CD14-positive monocyte (primary cell): ENCODE measurements around the gene LRCH1. TPM values are rescaled to one million over a fixed set of nuclear protein-coding genes. Genes with fewer than 3 reads are reported as not detected.

ENCODE experiments used
- DNase-seq, 3 donors: peaks; one replicate each; pipeline ENCODE4 v3.0.0-alpha.2; 2011 to 2022
- H2AFZ ChIP-seq: 2 replicates; pipeline ENCODE4 v1.6.0; 2012; ENCODE audit warnings: mild to moderate bottlenecking, low read depth, low read length, inconsistent platforms; ENCODE audit not compliant: insufficient read depth, poor library complexity, severe bottlenecking
- H3K27ac ChIP-seq, 2 donors: 1 replicate in 1 of 2; 2 replicates in 1 of 2; pipeline ENCODE4 v1.5.1; 2012 to 2013; ENCODE audit warnings: low read length in 2 of 2, control low read depth in 1 of 2, inconsistent platforms in 1 of 2, low read depth in 1 of 2, mild to moderate bottlenecking in 1 of 2
- H3K27me3 ChIP-seq, 2 donors: one replicate each; pipeline versions ENCODE4 v1.6.0 to v1.6.1; 2011 to 2013; ENCODE audit warnings: low read length in 2 of 2; ENCODE audit not compliant: control insufficient read depth in 2 of 2, insufficient read depth in 2 of 2
- H3K36me3 ChIP-seq, 2 donors: replicated peaks in 1 of 2; 1 replicate in 1 of 2; 2 replicates in 1 of 2; pipeline versions ENCODE4 v1.5.1 to v1.6.1; 2012 to 2013; ENCODE audit warnings: low read length in 2 of 2, control low read depth in 1 of 2, inconsistent platforms in 1 of 2, mild to moderate bottlenecking in 1 of 2; ENCODE audit not compliant: insufficient read depth in 2 of 2, control insufficient read depth in 1 of 2
- H3K4me1 ChIP-seq, 2 donors: 1 replicate in 1 of 2; 2 replicates in 1 of 2; pipeline versions ENCODE4 v1.5.1 to v1.6.1; 2012 to 2013; ENCODE audit warnings: low read length in 2 of 2, control low read depth in 1 of 2, inconsistent platforms in 1 of 2, mild to moderate bottlenecking in 1 of 2, moderate library complexity in 1 of 2; ENCODE audit not compliant: insufficient read depth in 2 of 2, control insufficient read depth in 1 of 2
- H3K4me2 ChIP-seq: replicated peaks from 2 replicates; pipeline ENCODE3; 2012; ENCODE audit warnings: low read length, moderate library complexity, mild to moderate bottlenecking; ENCODE audit not compliant: poor library complexity, severe bottlenecking; ENCODE audit errors: extremely low read depth
- H3K4me3 ChIP-seq, 3 experiments: fragments of 200-600 bp in 1 of 3; sonication (generic) in 1 of 3; replicated peaks in 1 of 3; 1 replicate in 2 of 3; 2 replicates in 1 of 3; pipeline ENCODE4 v1.5.1; 2011 to 2013; ENCODE audit warnings: low read length in 3 of 3, mild to moderate bottlenecking in 3 of 3, control low read depth in 2 of 3, low read depth in 2 of 3, inconsistent platforms in 1 of 3, moderate library complexity in 1 of 3
- H3K79me2 ChIP-seq: 2 replicates; pipeline ENCODE4 v1.6.0; 2012; ENCODE audit warnings: mild to moderate bottlenecking, control low read depth, inconsistent platforms, low read length, moderate library complexity; ENCODE audit not compliant: insufficient read depth
- H3K9ac ChIP-seq: 2 replicates; pipeline ENCODE4 v1.6.0; 2017; ENCODE audit warnings: low read length, mild to moderate bottlenecking; ENCODE audit not compliant: insufficient read depth, poor library complexity, severe bottlenecking
- H3K9me3 ChIP-seq, 2 donors: replicated peaks in 1 of 2; 1 replicate in 1 of 2; 2 replicates in 1 of 2; pipeline versions ENCODE4 v1.5.1 to v1.6.1; 2012 to 2013; ENCODE audit warnings: low read length in 2 of 2, control low read depth in 1 of 2; ENCODE audit not compliant: control insufficient read depth in 1 of 2, insufficient read depth in 1 of 2
- H4K20me1 ChIP-seq: 2 replicates; pipeline ENCODE4 v1.6.0; 2012; ENCODE audit warnings: mild to moderate bottlenecking, low read length, control low read depth, moderate library complexity; ENCODE audit not compliant: insufficient read depth
- H3K27ac Mint-ChIP-seq, 7 donors: one replicate each; pipeline ENCODE4 v1.8.0; 2020; ENCODE audit warnings: mild to moderate bottlenecking in 7 of 7, mixed read lengths in 7 of 7, moderate library complexity in 6 of 7, inconsistent platforms in 2 of 7
- H3K27me3 Mint-ChIP-seq, 3 donors: one replicate each; pipeline ENCODE4 v1.8.0; 2021 to 2022; ENCODE audit warnings: low read depth in 3 of 3, mild to moderate bottlenecking in 3 of 3, mixed read lengths in 3 of 3, moderate library complexity in 3 of 3, inconsistent platforms in 1 of 3
- H3K36me3 Mint-ChIP-seq, 2 donors: one replicate each; pipeline ENCODE4 v1.8.0; 2020; ENCODE audit warnings: mixed read lengths in 2 of 2, inconsistent platforms in 1 of 2, mild to moderate bottlenecking in 1 of 2
- H3K4me1 Mint-ChIP-seq: one replicate; pipeline ENCODE4 v1.8.0; 2020; ENCODE audit warnings: mild to moderate bottlenecking, mixed read lengths
- H3K4me3 Mint-ChIP-seq, 2 donors: one replicate each; pipeline ENCODE4 v1.8.0; 2020; ENCODE audit warnings: mild to moderate bottlenecking in 2 of 2, mixed read lengths in 2 of 2, moderate library complexity in 1 of 2
- H3K9me3 Mint-ChIP-seq, 7 donors: one replicate each; pipeline ENCODE4 v1.8.0; 2020 to 2022; ENCODE audit warnings: mixed read lengths in 7 of 7, mild to moderate bottlenecking in 6 of 7, moderate library complexity in 6 of 7, inconsistent platforms in 2 of 7
- CTCF ChIP-seq: fragments of 200-600 bp; IDR thresholded peaks from one replicate; pipeline ENCODE4 v1.8.0; 2022; ENCODE audit warnings: antibody characterized with exemption, mild to moderate bottlenecking
- WGBS: methylation state at CpG from one replicate; pipeline ENCODE4 v1.1.5; 2013; ENCODE audit warnings: missing lambda C conversion rate; ENCODE audit not compliant: insufficient coverage; 5-methylcytosine and 5-hydroxymethylcytosine counted together
- intact Hi-C, 2 donors: fragments of 100-400 bp; cut with micrococcal nuclease; formaldehyde crosslinking; loops; one replicate each; pipeline versions ENCODE4 v1.15.0 to v1.15.1; 2023
- polyA plus RNA-seq, 3 donors: library from polyadenylated mRNA; depleted of rRNA in 1 of 3; unstranded in 2 of 3; stranded (reverse) in 1 of 3; fragments of 300-500 nt in 2 of 3; fragments of >200 nt in 1 of 3; fragmentation: Illumina TruSeq in 2 of 3; gene quantifications; 1 replicate in 2 of 3; 2 replicates in 1 of 3; pipeline ENCODE4 v1.2.3, GENCODE V29; 2012 to 2021

LRCH1 gene
- polyA plus RNA-seq, 3 donors: 0.88 to 7.1 (median 2.1) TPM

GRCh38 chr13:46612267-46612666, 59.3 kb downstream of the LRCH1 start:
- no peak overlapping the region for H3K4me2 ChIP-seq
- Mint-ChIP-seq H3K9me3 (no peaks in the 10 kb centered on the region), H3K4me3 (no peak overlapping the region), H3K4me1 (peaks cover 41% of the 10 kb centered on the region), H3K27me3 (no peaks in the 10 kb centered on the region), H3K36me3 (no peaks in the 10 kb centered on the region), H3K27ac (peak overlapping the region in 2 of 7 donors; percentile 1 to 25)
- no peak overlapping the region for H3K4me3 ChIP-seq
- no peak for DNase-seq
- no peak overlapping the region for H3K27ac ChIP-seq
- H3K79me2 ChIP-seq: peaks cover 78% of the 10 kb centered on the region
- WGBS: no CpG with 5 or more reads among the region's 3 CpGs
- H3K36me3 ChIP-seq: no peaks in the 10 kb centered on the region
- peaks cover 11 to 14% of the 10 kb centered on the region in 2 donors for H3K4me1 ChIP-seq
- no peak overlapping the region for H2AFZ ChIP-seq
- intact Hi-C loops: no loop called here
- TF ChIP-seq CTCF: no peak
- H3K27me3 ChIP-seq: no peaks in the 10 kb centered on the region
- peaks cover 73% of the 10 kb centered on the region for H4K20me1 ChIP-seq
- no peak overlapping the region for H3K9ac ChIP-seq
- no peaks in the 10 kb centered on the region for H3K9me3 ChIP-seq

GRCh38 chr13:46613409-46614049, 60.6 kb downstream of the LRCH1 start:
- Mint-ChIP-seq H3K4me3 (no peak overlapping the region), H3K27ac (peak overlapping the region in 1 of 7 donors; percentile 4), H3K4me1 (peaks cover 33% of the 10 kb centered on the region), H3K9me3 (no peaks in the 10 kb centered on the region), H3K36me3 (no peaks in the 10 kb centered on the region), H3K27me3 (no peaks in the 10 kb centered on the region)
- Histone ChIP-seq H3K79me2 (peaks cover 83% of the 10 kb centered on the region), H4K20me1 (peaks cover 72% of the 10 kb centered on the region), H3K4me1 (peaks cover 5 to 6% of the 10 kb centered on the region in 2 donors), H3K36me3 (no peaks in the 10 kb centered on the region), H3K9me3 (no peaks in the 10 kb centered on the region), H3K9ac (no peak overlapping the region), H3K4me2 (no peak overlapping the region), H3K27ac (no peak overlapping the region), H3K27me3 (no peaks in the 10 kb centered on the region), H3K4me3 (no peak overlapping the region), H2AFZ (no peak overlapping the region)
- TF ChIP-seq CTCF: no peak
- 100% methylated on average over 2 of the region's 8 CpGs for WGBS
- DNase-seq: no peak
- intact Hi-C loops: no loop called here
